DND-41 (cell line): ENCODE results near the gene MACROD2.

Source experiments
- ATAC-seq: fragments of 200-7000 bp; cut with Tn5 transposase; 3 replicates; pipeline ENCODE4 v1.9.1; 2021; ENCODE audit warnings: low read depth; ENCODE audit not compliant: insufficient read depth
- DNase-seq: peaks from one replicate; pipeline ENCODE4 v3.0.0-alpha.2; 2020
- H2AFZ ChIP-seq: 2 replicates; pipeline ENCODE4 v1.6.0; 2012; ENCODE audit warnings: low read depth, low read length
- H3K27ac ChIP-seq: 2 replicates; pipeline ENCODE4 v1.5.1; 2012; ENCODE audit warnings: low read length, inconsistent platforms
- H3K27me3 ChIP-seq: fragments of 200-600 bp; sonication (generic); 2 replicates; pipeline ENCODE4 v1.6.0; 2012; ENCODE audit warnings: low read length, mild to moderate bottlenecking, inconsistent platforms; ENCODE audit not compliant: insufficient read depth, poor library complexity
- H3K36me3 ChIP-seq: 2 replicates; pipeline ENCODE4 v1.5.1; 2012; ENCODE audit warnings: low read length, inconsistent platforms; ENCODE audit not compliant: insufficient read depth
- H3K4me1 ChIP-seq: 2 replicates; pipeline ENCODE4 v1.5.1; 2012; ENCODE audit warnings: mild to moderate bottlenecking, low read length; ENCODE audit not compliant: insufficient read depth
- H3K4me2 ChIP-seq: 2 replicates; pipeline ENCODE4 v1.6.0; 2012; ENCODE audit warnings: mild to moderate bottlenecking, moderate library complexity, low read length, inconsistent platforms; ENCODE audit not compliant: insufficient read depth
- H3K4me3 ChIP-seq, 2 experiments: fragments of 200-600 bp in 1 of 2; shearing (Covaris generic) in 1 of 2; 2 replicates each; pipeline ENCODE4 v1.5.1; 2012 to 2016; ENCODE audit warnings: inconsistent platforms in 2 of 2, low read length in 2 of 2, mild to moderate bottlenecking in 2 of 2, low read depth in 1 of 2, moderate library complexity in 1 of 2
- H3K79me2 ChIP-seq: 2 replicates; pipeline ENCODE4 v1.6.0; 2012; ENCODE audit warnings: low read length, inconsistent platforms; ENCODE audit not compliant: insufficient read depth
- H3K9ac ChIP-seq: 2 replicates; pipeline ENCODE4 v1.6.0; 2012; ENCODE audit warnings: low read depth, mild to moderate bottlenecking, inconsistent platforms, low read length, moderate library complexity
- H3K9me3 ChIP-seq: 2 replicates; pipeline ENCODE4 v1.5.1; 2012; ENCODE audit warnings: low read length, moderate library complexity, mild to moderate bottlenecking, inconsistent platforms; ENCODE audit not compliant: insufficient read depth, severe bottlenecking
- H4K20me1 ChIP-seq: 2 replicates; pipeline ENCODE4 v1.6.0; 2012; ENCODE audit warnings: low read length; ENCODE audit not compliant: insufficient read depth
- CTCF ChIP-seq: IDR thresholded peaks from 2 replicates; pipeline ENCODE4 v1.5.1; 2012; ENCODE audit warnings: borderline replicate concordance, low read length, moderate library complexity, mild to moderate bottlenecking; ENCODE audit not compliant: poor library complexity, severe bottlenecking; ENCODE audit errors: extremely low read depth
- EZH2 ChIP-seq: IDR thresholded peaks from 3 replicates; pipeline ENCODE4 v1.6.1; 2012; ENCODE audit warnings: borderline replicate concordance, low read depth, mild to moderate bottlenecking, moderate library complexity, low read length, inconsistent platforms; ENCODE audit not compliant: severe bottlenecking

The MACROD2 gene

GRCh38 chr20:14432085-14432484, 436.8 kb downstream of the MACROD2 start:
- H3K27me3 ChIP-seq: peaks cover 5% of the 10 kb centered on the region
- H3K9me3 ChIP-seq: no peaks in the 10 kb centered on the region
- H3K4me2 ChIP-seq: no peak overlapping the region
- no peaks in the 10 kb centered on the region for H3K79me2 ChIP-seq
- no peak overlapping the region for H3K27ac ChIP-seq
- no peaks in the 10 kb centered on the region for H3K36me3 ChIP-seq
- no peak for ATAC-seq
- H3K4me3 ChIP-seq: no peak overlapping the region
- no peak for DNase-seq
- TF ChIP-seq CTCF: no peak
- TF ChIP-seq EZH2: no peak
- H4K20me1 ChIP-seq: no peaks in the 10 kb centered on the region
- H2AFZ ChIP-seq: no peak overlapping the region
- H3K9ac ChIP-seq: no peak overlapping the region
- no peaks in the 10 kb centered on the region for H3K4me1 ChIP-seq

GRCh38 chr20:14432597-14432996, 437.3 kb downstream of the MACROD2 start:
- DNase-seq (no peak), ATAC-seq (no peak)
- Histone ChIP-seq H2AFZ (no peak overlapping the region), H3K79me2 (no peaks in the 10 kb centered on the region), H3K9me3 (no peaks in the 10 kb centered on the region), H3K27ac (no peak overlapping the region), H3K36me3 (no peaks in the 10 kb centered on the region), H4K20me1 (no peaks in the 10 kb centered on the region), H3K4me3 (no peak overlapping the region), H3K4me2 (no peak overlapping the region), H3K9ac (no peak overlapping the region), H3K27me3 (peaks cover 5% of the 10 kb centered on the region), H3K4me1 (no peaks in the 10 kb centered on the region)
- TF ChIP-seq EZH2 (no peak), CTCF (no peak)

- DNase-seq (no peak), ATAC-seq (no peak)
- Histone ChIP-seq H3K4me1 (no peaks in the 10 kb centered on the region), H3K9ac (no peak overlapping the region), H3K36me3 (no peaks in the 10 kb centered on the region), H3K27ac (no peak overlapping the region), H3K4me3 (no peak overlapping the region), H3K4me2 (no peak overlapping the region), H4K20me1 (no peaks in the 10 kb centered on the region), H3K9me3 (peaks cover 3% of the 10 kb centered on the region), H3K27me3 (no peaks in the 10 kb centered on the region), H3K79me2 (no peaks in the 10 kb centered on the region), H2AFZ (no peak overlapping the region)
- no peak for TF ChIP-seq CTCF
- no peak for TF ChIP-seq EZH2
Measured at GRCh38 chr20:14434384-14435136, 439.2 kb downstream of the MACROD2 start.
